GM12878 (cell line): ENCODE results near the gene CFAP97D2. TPM values are rescaled to one million over a fixed set of nuclear protein-coding genes. Genes with fewer than 3 reads are reported as not detected.
A peak's percentile ranks its signal among the peaks of the same experiment; 100 is the strongest.

ENCODE experiments used
- ATAC-seq: fragments of 200-7000 bp; cut with Tn5 transposase; 3 replicates; pipeline ENCODE4 v1.9.1; 2020; ENCODE audit warnings: mild to moderate bottlenecking, moderate library complexity
- BruUV-seq: library from RNA; stranded (reverse); fragments of 400-500 nt; replicated peaks from 2 replicates; lab custom pipeline; 2021; lab: Mats Ljungman, UMichigan
- CTCF ChIA-PET: fragments of 300-600 bp; sonication (Branson Sonifier 250); formaldehyde crosslinking; extraction: SDS; loops from one replicate; lab custom pipeline; 2021; ENCODE audit warnings: inconsistent platforms; lab: Yijun Ruan, JAX
- POLR2A ChIA-PET: fragments of 350-600 bp; formaldehyde crosslinking; extraction: SDS; loops from one replicate; lab custom pipeline; 2021; ENCODE audit warnings: inconsistent platforms; lab: Charles Lee
- RAD21 ChIA-PET: fragments of 300-600 bp; sonication (Branson Sonifier 250); formaldehyde crosslinking; loops from one replicate; lab custom pipeline; 2023; ENCODE audit warnings: antibody characterized with exemption; ENCODE audit not compliant: unreplicated experiment; lab: Charles Lee
- SMC1A ChIA-PET: fragments of 300-600 bp; sonication (Branson Sonifier 250); formaldehyde crosslinking; loops from one replicate; lab custom pipeline; 2023; ENCODE audit not compliant: unreplicated experiment, uncharacterized antibody; lab: Charles Lee
- DNase-seq: peaks from one replicate; pipeline ENCODE4 v3.0.0-alpha.2; 2011; ENCODE audit warnings: low read depth, low spot score
- FAIRE-seq: peaks from 3 replicates; lab custom pipeline; 2011; peaks lifted over from hg19 to GRCh38; lab: Jason Lieb, UNC
- H2AFZ ChIP-seq: 2 replicates; pipeline ENCODE4 v1.6.0; 2011; ENCODE audit warnings: low read depth, low read length, control low read depth; ENCODE audit not compliant: control insufficient read depth
- H3K27ac ChIP-seq: 2 replicates; pipeline ENCODE4 v1.5.1; 2011; ENCODE audit warnings: control low read depth; ENCODE audit not compliant: control insufficient read depth, insufficient read depth
- H3K27me3 ChIP-seq, 2 experiments: replicated peaks in 1 of 2; 2 replicates each; pipeline versions ENCODE4 v1.6.0 to v1.6.1; 2011; ENCODE audit warnings: low read length in 1 of 2; ENCODE audit not compliant: control insufficient read depth in 2 of 2, insufficient read depth in 2 of 2
- H3K36me3 ChIP-seq, 2 experiments: 2 replicates each; pipeline ENCODE4 v1.5.1; 2011; ENCODE audit warnings: low read length in 1 of 2; ENCODE audit not compliant: control insufficient read depth in 2 of 2, insufficient read depth in 2 of 2
- H3K4me1 ChIP-seq: 2 replicates; pipeline ENCODE4 v1.6.1; 2011; ENCODE audit warnings: mild to moderate bottlenecking, low read length, moderate library complexity, mixed read lengths; ENCODE audit not compliant: control insufficient read depth, insufficient read depth
- H3K4me2 ChIP-seq: 2 replicates; pipeline ENCODE4 v1.6.0; 2011; ENCODE audit warnings: control low read depth; ENCODE audit not compliant: control insufficient read depth, insufficient read depth
- H3K4me3 ChIP-seq: fragments of 200-600 bp; sonication (generic); 2 replicates; pipeline ENCODE4 v1.5.1; 2016
- H3K79me2 ChIP-seq: 2 replicates; pipeline ENCODE4 v1.6.0; 2011; ENCODE audit warnings: low read length; ENCODE audit not compliant: control insufficient read depth, insufficient read depth
- H3K9ac ChIP-seq: 2 replicates; pipeline ENCODE4 v1.8.0; 2011; ENCODE audit warnings: low read length, control low read depth, mixed read lengths; ENCODE audit not compliant: control insufficient read depth, insufficient read depth
- H3K9me3 ChIP-seq: replicated peaks from 3 replicates; pipeline ENCODE4 v1.5.1; 2011; ENCODE audit warnings: mild to moderate bottlenecking, low read length; ENCODE audit not compliant: control insufficient read depth, insufficient read depth
- H4K20me1 ChIP-seq: 2 replicates; pipeline ENCODE4 v1.6.0; 2011; ENCODE audit not compliant: control insufficient read depth, insufficient read depth
- BHLHE40 ChIP-seq, 2 experiments: fragments of 450-650 bp in 1 of 2; IDR thresholded peaks; 2 replicates each; pipeline ENCODE4 v1.6.1; 2011 to 2017; ENCODE audit warnings: low read depth in 2 of 2, borderline replicate concordance in 1 of 2, improper control_type of control experiment in 1 of 2, low read length in 1 of 2, mild to moderate bottlenecking in 1 of 2
- CEBPB ChIP-seq, 2 experiments: fragments of 150-350 bp in 1 of 2; IDR thresholded peaks; 2 replicates each; pipeline ENCODE4 v1.6.1; 2012 to 2014; ENCODE audit warnings: low read depth in 2 of 2, low read length in 2 of 2, borderline replicate concordance in 1 of 2, inconsistent platforms in 1 of 2
- CEBPZ ChIP-seq: fragments of 150-350 bp; IDR thresholded peaks from 2 replicates; pipeline ENCODE4 v1.6.1; 2016; ENCODE audit warnings: low read depth, low read length
- GATAD2B ChIP-seq: fragments of 450-650 bp; conservative IDR thresholded peaks from 2 replicates; pipeline ENCODE4 v1.6.1; 2017; ENCODE audit warnings: low read depth, mild to moderate bottlenecking, moderate library complexity
- HDAC6 ChIP-seq: fragments of 200-600 bp; sonication (generic); IDR thresholded peaks from one replicate; pipeline ENCODE4 v1.8.0; 2017; ENCODE audit warnings: antibody characterized with exemption; ENCODE audit not compliant: unreplicated experiment
- IKZF1 ChIP-seq: fragments of 450-650 bp; conservative IDR thresholded peaks from 2 replicates; pipeline ENCODE4 v1.6.1; 2017; ENCODE audit warnings: antibody characterized with exemption, mild to moderate bottlenecking
- MLLT1 ChIP-seq: fragments of 450-650 bp; IDR thresholded peaks from 2 replicates; pipeline ENCODE4 v1.6.1; 2016; ENCODE audit warnings: mild to moderate bottlenecking
- MTA2 ChIP-seq: fragments of 450-650 bp; IDR thresholded peaks from 2 replicates; pipeline ENCODE4 v1.6.1; 2016; ENCODE audit warnings: low read depth, mild to moderate bottlenecking, moderate library complexity
- NR2F1 ChIP-seq: fragments of 450-650 bp; conservative IDR thresholded peaks from 2 replicates; pipeline ENCODE4 v1.6.1; 2017; ENCODE audit warnings: mild to moderate bottlenecking
- NRF1 ChIP-seq: conservative IDR thresholded peaks from 2 replicates; pipeline ENCODE4 v1.6.1; 2011; ENCODE audit warnings: mild to moderate bottlenecking, low read depth, low read length, improper control_type of control experiment
- PAX8 ChIP-seq: fragments of 450-650 bp; IDR thresholded peaks from 2 replicates; pipeline ENCODE4 v1.6.1; 2017; ENCODE audit warnings: mild to moderate bottlenecking, moderate library complexity
- RB1 ChIP-seq: fragments of 450-650 bp; formaldehyde crosslinking; IDR thresholded peaks from 2 replicates; pipeline ENCODE4 v1.6.1; 2017; ENCODE audit warnings: mild to moderate bottlenecking, borderline replicate concordance
- RELB ChIP-seq: fragments of 450-650 bp; IDR thresholded peaks from 2 replicates; pipeline ENCODE4 v1.6.1; 2017; ENCODE audit warnings: low read depth, mild to moderate bottlenecking, moderate library complexity
- USF1 ChIP-seq: IDR thresholded peaks from 2 replicates; pipeline ENCODE4 v1.6.1; 2011; ENCODE audit warnings: borderline replicate concordance, low read depth, mild to moderate bottlenecking, moderate library complexity, mixed read lengths, low read length; ENCODE audit not compliant: insufficient read depth; ENCODE audit errors: extremely low read length
- ZZZ3 ChIP-seq: IDR thresholded peaks from 2 replicates; pipeline ENCODE4 v1.6.1; 2011; ENCODE audit warnings: low read depth; ENCODE audit not compliant: control insufficient read depth, insufficient read length
- WGBS: methylation state at CpG from one replicate; pipeline ENCODE4 v1.1.6; 2016; ENCODE audit warnings: low lambda C conversion rate; ENCODE audit not compliant: insufficient replicate concordance, insufficient coverage; ENCODE audit errors: missing lambda C conversion rate; 5-methylcytosine and 5-hydroxymethylcytosine counted together
- in situ Hi-C: fragments of 300-500 bp; cut with MboI; formaldehyde crosslinking; loops from 9 replicates; pipeline ENCODE4 v1.14.3; 2018; ENCODE audit warnings: mixed read lengths
- intact Hi-C: fragments of 100-400 bp; cut with micrococcal nuclease; formaldehyde crosslinking; loops from one replicate; pipeline ENCODE4 v1.14.2; 2022; ENCODE audit not compliant: unreplicated experiment
- polyA plus RNA-seq, 11 experiments: library from polyadenylated mRNA; depleted of rRNA in 4 of 11; unstranded in 6 of 11; stranded (reverse) in 5 of 11; fragments of >200 nt; fragmentation: Nextera tagmentation in 4 of 11; fragmentation: Illumina TruSeq in 1 of 11; extraction: Ambion mirVana in 4 of 11; extraction: Trizol in 1 of 11; gene quantifications; 1 replicate in 1 of 11; 2 replicates in 10 of 11; pipeline versions ENCODE4 v1.2.1 to v1.2.3, GENCODE V29; 2011 to 2016; ENCODE audit warnings: inconsistent platforms in 2 of 11, missing spikeins in 2 of 11, low read depth in 1 of 11
- total RNA-seq, 4 experiments: library from RNA; depleted of rRNA in 3 of 4; stranded (reverse); fragments of >200 nt in 3 of 4; fragmentation: Illumina TruSeq in 1 of 4; extraction: Trizol in 1 of 4; gene quantifications; 2 replicates each; pipeline versions ENCODE4 v1.2.1 to v1.2.3, GENCODE V29; 2013 to 2021

The CFAP97D2 gene
- total and polyA plus RNA-seq, 10 of the 15 experiments (the other 5 are each of a cell fraction or from before 2014, with no cell fraction given), result not detected

- ATAC-seq, result peak; percentile 81
- CTCF ChIA-PET, result no interaction called here
- Histone ChIP-seq H3K27ac (peak within 1 kb of the TSS; percentile 84), H3K79me2 (peaks cover 44% of the 10 kb centered on the region), H2AFZ (peak within 1 kb of the TSS; percentile 45), H3K9ac (peak within 1 kb of the TSS; percentile 73), H3K4me1 (peaks cover 29% of the 10 kb centered on the region), H3K9me3 (no peaks in the 10 kb centered on the region), H3K36me3 (no peaks in the 10 kb centered on the region; a peak in 1 of 4 replicates), H3K4me2 (peak within 1 kb of the TSS; percentile 95), H4K20me1 (no peaks in the 10 kb centered on the region), H3K4me3 (peak within 1 kb of the TSS; percentile 89), H3K27me3 (no peaks in the 10 kb centered on the region)
- no peak for FAIRE-seq
- RAD21 ChIA-PET, result interaction anchor here (1.3 kb wide), 1 partner anchor 67 kb away, joined by 3 read pairs; no protein-coding TSS in a partner anchor
- intact Hi-C loops (no loop called here), in situ Hi-C loops (no loop called here)
- no peak for DNase-seq
- SMC1A ChIA-PET, result interaction anchor here (0.6 kb wide), 1 partner anchor 65 kb away, joined by 3 read pairs; no protein-coding TSS in a partner anchor
- under 1% methylated on average over 46 of the region's 81 CpGs for WGBS
- no TSS peak for BruUV-seq
- POLR2A ChIA-PET, result no interaction called here
- TF ChIP-seq RB1 (no peak), CEBPZ (no peak), RELB (no peak), HDAC6 (no peak), NRF1 (no peak), CEBPB (IDR thresholded peaks at IDR 0.05; ENCODE audit: borderline replicate concordance in 1 of 2, low read depth in 2 of 2, low read length in 2 of 2) (no peak), IKZF1 (peak; percentile 57), PAX8 (no peak), ZZZ3 (no peak), MTA2 (no peak), NR2F1 (0 out of 2 replicates have a peak, but pooled peaks have one; percentile 21), BHLHE40 (IDR thresholded peaks at IDR 0.05; ENCODE audit: borderline replicate concordance in 1 of 2, low read depth in 2 of 2, low read length in 1 of 2) (peak in 1 of 2 experiments; percentile 36; a peak in 2 of 4 replicates), USF1 (no peak), MLLT1 (no peak), GATAD2B (peak; percentile 68; the same call in 1 of the 2 replicates)
Observed at GRCh38 chr13:114132419-114133121, 46.5 kb upstream of the CFAP97D2 start, which contains the start of gene RASA3. TSS of gene RASA3 (minus strand) at chr13:114132623. CDS start at chr13:114132489, 134 bp downstream.
